ENCODE measurements around the gene C1QTNF12.

GRCh38 chr1:1217621-1218523 lies 28.6 kb downstream of the C1QTNF12 start:
- TF ChIP-seq, protein P1, sequence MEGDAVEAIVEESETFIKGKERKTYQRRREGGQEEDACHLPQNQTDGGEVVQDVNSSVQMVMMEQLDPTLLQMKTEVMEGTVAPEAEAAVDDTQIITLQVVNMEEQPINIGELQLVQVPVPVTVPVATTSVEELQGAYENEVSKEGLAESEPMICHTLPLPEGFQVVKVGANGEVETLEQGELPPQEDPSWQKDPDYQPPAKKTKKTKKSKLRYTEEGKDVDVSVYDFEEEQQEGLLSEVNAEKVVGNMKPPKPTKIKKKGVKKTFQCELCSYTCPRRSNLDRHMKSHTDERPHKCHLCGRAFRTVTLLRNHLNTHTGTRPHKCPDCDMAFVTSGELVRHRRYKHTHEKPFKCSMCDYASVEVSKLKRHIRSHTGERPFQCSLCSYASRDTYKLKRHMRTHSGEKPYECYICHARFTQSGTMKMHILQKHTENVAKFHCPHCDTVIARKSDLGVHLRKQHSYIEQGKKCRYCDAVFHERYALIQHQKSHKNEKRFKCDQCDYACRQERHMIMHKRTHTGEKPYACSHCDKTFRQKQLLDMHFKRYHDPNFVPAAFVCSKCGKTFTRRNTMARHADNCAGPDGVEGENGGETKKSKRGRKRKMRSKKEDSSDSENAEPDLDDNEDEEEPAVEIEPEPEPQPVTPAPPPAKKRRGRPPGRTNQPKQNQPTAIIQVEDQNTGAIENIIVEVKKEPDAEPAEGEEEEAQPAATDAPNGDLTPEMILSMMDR (conservative IDR thresholded peaks at IDR 0.05; ENCODE audit: low read length) = no peak
- no peak for TF ChIP-seq EZH2phosphoT487 (IDR thresholded peaks at IDR 0.05; ENCODE audit: borderline replicate concordance, low read depth, low read length)

Data from OCI-LY7 (cell line).